GM19351 (cell line): Measurements from ENCODE around the gene PHF20.
"Not testable (repeated sequence)": the region's sequence is repeated elsewhere in the genome, so short reads cannot be mapped to it uniquely, and the experiment has no call there.

Source experiments
- ATAC-seq: cut with Tn5 transposase; IDR thresholded peaks from one replicate; pipeline ENCODE4 v1.9.1; 2021; ENCODE audit warnings: mild to moderate bottlenecking, moderate library complexity; ENCODE audit not compliant: unreplicated experiment

PHF20 gene

DNA sequence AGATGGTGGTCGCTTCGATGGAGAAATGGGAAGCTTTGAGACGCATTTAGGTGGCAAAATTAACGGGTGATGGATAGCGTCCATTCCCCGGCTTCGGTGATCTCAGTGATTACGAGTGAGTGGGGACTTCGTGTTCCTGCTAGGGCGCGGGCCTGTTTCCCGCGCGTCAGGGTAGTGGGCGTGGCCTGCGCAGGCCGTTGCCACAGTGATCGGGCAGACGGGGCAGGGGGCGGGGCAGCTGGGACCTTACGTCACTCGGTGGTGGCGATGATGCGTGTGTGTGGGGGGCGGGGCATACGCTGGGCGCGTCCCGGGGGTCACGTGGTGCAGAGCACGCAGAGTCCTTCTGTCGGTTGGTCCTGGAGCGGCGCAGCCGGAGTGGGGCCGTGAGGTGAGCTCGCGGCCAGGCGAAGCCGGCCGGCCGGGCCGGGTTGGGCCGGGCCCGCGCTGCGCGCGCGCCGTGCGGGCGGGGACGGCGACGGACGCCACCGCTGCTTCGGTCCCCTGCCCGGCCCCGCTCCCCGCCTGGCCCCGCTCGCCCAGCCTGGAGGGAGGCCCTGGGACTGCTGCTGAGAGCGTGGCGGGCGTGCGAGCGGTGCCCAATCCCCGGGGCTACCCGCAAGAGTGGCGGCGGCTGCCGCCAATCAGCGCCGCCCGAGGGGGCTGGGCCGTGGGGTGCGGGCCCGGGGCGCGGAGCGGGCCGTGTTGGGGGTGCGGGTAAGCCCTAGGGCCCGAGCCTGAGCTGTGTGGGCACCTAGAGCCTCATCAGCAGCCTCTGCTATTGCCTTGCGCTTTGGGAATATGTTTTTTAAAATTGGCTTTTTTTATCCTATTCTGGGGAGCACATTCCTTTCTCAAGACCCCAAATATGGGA lies at the start of gene PHF20:
Gene PHF20 (plus strand): TSS at position 327 of the 874 bp plus-strand sequence. CDS start 29,508 bp downstream, outside the sequence.
- peak; percentile 78 for ATAC-seq

DNA sequence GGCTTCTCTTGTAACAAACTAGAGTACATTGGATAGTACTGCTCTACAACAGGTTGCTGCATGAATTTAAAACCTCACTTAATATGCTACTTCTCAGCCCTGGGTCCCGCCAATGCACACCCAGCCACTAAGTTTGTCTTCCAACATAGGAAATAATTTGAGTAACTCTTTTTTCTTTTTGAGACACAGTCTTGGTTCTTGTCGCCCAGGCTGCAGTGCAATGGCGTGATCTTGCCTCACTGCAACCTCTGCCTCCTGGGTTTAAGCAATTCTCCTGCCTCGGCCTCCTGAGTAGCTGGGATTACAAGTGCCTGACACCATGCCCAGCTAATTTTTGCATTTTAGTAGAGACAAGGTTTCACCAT lies 48.6 kb upstream of the PHF20 start:
- not testable (repeated sequence) for ATAC-seq

DNA sequence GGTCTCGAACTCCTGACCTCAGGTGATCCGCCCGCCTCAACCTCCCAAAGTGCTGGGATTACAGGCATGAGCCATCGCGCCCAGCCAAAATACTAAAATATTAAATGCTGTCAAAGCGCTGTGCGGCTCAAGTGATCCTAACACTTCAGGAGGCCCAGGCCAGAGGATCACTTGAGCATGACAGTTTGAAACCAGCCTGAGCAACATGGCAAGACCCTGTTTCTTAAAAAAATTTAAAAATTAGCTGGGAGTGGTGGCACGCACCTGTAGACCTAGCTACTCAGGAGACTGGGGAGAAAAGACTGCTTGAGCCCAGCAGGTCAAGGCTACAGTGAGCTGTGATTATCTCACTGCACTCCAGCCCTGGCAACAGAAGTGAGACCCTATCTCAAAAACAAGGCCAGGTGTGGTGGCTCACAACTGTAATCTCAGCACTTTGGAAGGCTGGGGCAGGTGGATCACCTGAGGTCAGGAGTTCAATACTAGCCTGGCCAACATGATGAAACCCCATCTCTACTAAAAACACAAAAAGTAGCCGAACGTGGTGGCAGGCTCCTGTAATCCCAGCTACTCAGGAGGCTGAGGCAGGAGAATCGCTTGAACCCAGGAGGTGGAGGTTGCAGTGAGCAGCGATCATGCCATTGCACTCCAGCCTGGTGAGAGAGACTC lies 48.0 kb upstream of the PHF20 start:
- ATAC-seq = not testable (repeated sequence)

DNA sequence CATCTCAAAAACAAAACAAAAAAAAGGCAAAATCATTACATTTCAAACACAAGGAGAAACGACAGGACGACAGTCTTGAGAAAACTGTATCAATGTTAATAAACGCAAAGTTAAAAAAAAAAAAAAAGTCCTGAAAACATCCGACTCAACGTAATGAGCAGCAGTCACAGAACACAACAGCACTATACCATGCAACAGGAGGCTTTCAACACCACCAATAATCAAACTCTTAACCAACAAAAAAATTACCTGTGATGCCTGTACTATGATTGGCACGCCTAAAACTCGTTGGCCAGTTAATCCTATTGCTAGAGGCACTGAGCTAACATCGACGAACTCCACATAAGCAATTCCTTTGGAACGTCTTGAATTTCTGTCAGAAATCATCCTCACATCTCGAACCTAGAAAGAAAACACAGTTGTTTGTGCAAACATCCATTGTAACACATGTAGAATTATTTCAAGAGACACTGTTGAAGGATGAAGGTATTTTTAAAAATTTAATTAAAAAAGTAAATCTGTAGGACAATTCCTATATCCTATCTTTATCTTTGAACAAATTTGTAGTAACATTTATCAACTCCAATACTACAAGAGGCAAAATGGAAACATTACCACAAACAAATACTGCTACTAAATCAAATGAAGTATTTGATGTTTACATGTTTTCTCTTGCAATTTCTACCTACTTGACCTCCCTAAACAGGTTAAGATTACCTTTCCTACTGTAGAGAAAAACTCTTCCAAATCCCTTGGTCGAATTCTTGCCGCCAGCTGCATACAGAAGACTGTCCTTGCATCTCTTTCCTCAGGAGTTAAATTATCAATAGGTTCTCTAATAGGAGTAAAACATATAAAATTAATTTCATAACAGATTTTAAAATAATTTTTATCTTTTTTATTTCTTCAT lies 47.2 kb upstream of the PHF20 start:
- ATAC-seq = no peak

- ATAC-seq = no peak
These were observed 44.7 kb upstream of the PHF20 start for GRCh38 chr20:35726842-35727711.

GRCh38 chr20:35729283-35729807 lies 42.5 kb upstream of the PHF20 start:
- no peak for ATAC-seq

- no peak for ATAC-seq
These were observed 41.8 kb upstream of the PHF20 start for GRCh38 chr20:35729836-35730582.

DNA sequence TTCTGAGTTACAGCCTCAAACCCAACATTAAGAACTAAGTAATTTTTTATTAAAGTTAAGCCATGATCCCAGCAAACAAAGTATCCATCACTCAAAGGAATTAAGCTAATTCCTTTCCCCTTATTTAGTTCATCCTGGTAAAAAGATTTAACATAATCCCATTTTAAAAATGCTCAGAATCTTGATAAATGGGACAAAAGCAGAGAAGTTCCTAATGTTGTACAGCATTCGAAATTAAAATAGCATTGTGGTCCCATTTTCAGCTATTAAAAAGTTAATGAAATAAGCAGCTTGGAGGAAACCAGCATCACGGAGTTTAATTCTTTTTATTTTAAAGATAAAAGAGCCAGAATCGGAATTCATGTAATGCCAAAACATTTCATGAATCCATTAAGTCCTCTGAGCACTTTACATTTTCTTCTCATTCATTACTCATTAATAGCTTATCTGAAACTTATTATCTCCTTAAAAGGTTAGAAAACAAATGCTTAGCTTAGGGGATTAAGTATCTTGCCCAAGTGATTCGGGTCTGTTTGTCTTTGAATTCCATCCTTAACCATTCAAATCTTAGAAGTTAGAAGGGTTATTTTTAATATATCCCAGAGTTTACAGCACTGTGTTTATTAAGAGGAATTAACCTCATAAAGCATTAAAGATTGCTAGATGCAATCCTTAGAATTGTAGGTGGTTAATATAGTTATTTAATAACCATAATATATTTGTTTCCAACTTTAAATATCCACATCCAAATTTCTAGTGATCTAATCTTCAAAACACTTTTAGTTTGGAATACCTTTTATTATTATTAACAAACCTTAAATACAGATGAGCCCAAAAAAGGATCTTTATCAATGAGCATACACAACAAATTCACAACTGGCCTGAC lies 41.0 kb upstream of the PHF20 start:
- ATAC-seq = no peak

- ATAC-seq = no peak
These were observed 40.4 kb upstream of the PHF20 start for GRCh38 chr20:35731469-35731788.

GRCh38 chr20:35731862-35732643 lies 39.8 kb upstream of the PHF20 start:
- ATAC-seq = no peak

DNA sequence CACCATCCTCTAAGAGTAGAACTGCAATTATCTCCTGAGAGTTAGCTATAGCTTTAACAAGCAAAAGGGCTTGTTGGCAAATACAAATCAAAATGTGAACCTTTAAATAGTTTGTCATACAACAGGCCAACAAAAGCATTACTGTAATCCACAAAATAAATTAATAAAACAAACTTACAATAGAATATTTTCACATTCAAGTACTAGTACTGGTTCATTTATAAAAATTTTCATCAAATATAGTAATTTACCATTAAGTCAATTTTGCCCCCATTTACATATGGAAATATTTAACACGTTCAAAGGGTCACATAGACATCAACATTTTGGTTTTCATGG lies 39.2 kb upstream of the PHF20 start:
- ATAC-seq = no peak

GRCh38 chr20:35734374-35734773 lies 37.4 kb upstream of the PHF20 start:
- no peak for ATAC-seq

DNA sequence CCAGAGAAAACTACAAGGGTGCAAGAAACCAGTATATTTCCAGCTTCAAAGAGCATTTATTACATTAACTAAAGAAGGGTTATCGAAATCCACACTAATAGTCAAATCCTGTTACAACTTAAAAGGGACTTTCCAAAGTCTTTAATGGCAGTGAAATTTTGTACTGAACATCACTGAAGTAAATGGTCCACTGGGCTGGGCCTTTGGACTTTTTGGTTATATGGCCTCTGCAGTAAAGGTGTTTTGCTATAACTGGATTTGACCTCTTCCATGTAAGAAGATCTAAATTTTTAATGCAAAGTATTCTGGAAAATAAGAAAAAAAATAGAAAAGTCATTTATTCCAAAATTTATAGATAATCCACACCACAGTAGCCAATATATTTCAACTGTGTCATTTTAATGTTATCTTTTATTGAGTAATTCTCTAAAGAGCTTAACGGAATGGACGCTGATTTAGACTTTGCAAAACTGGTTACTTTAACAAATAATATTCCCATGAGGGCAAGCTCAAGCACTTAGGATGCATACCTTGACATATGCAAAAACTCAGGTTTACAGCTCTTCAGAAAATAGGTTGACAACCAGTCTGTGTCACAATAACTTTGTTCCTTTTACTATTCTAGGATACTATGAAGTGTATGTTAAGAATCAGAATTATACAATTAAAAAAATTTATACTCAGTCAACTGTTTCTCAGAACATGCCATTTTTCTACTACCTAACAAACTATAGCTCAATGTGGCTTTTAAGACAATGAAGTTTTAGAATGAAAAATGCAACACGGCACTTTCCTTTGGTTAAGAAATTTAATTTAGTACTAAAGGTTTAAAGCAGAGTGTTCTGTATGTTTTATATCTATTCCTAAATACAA lies 36.8 kb upstream of the PHF20 start:
- ATAC-seq = no peak

- ATAC-seq = no peak
These were observed 35.9 kb upstream of the PHF20 start for GRCh38 chr20:35735826-35736470.

DNA sequence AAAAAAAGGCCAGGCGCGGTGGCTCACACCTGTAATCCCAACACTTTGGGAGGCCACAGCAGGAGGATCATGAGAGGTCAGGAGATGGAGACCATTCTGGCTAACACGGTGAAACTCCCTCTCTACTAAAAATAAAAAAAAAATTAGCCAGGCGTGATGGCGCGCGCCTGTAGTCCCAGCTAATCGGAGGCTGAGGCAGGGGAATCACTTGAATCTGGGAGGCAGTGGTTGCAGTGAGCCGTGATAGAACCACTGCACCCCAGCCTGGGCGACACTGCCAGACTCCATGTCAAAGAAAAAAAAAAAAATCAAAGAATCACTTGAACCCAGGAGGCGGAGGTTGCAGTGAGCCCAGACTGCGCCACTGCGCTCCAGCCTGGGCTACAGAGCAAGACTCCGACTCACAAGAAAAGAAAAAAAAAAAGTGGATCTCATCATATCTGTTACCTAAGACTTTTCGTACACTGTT lies 33.9 kb upstream of the PHF20 start:
- ATAC-seq = no peak
